ENCODE results near the gene UBN1.

DNA sequence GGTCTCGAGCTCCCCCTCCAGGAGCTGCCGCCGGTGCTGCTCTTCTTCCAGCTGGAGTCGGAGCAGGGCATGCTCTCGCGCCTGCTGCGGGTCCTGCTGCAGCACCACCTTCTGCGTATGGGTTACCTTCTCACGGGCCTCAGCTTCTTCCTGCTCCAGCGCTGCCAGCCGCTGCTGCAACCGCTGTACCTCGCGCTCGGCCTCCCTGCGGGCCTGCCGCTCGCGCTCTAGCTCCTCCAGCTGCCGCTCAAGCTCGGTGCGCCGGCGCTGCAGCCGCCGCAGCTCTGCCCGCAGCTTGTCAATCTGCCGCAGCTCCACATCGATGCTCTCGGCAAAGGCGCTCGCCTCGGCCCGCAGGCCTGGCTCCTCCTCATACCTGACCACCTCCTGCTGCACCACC is 36.9 kb downstream of the UBN1 start:
- TF ChIP-seq CTCF (IDR thresholded peaks at IDR 0.05; ENCODE audit: insufficient read depth, low read length, poor library complexity, severe bottlenecking) (no peak), EZH2phosphoT487 (conservative IDR thresholded peaks at IDR 0.05; ENCODE audit: low read length) (no peak)

All from SU-DHL-6 (cell line).